Activated B cell treated with CpG ODN at 0.5 μM for 24 hours (primary cell): ENCODE data around the gene LRBA. TPM values are rescaled to one million over a fixed set of nuclear protein-coding genes. Genes with fewer than 3 reads are reported as not detected.

ENCODE experiments used
- ATAC-seq: fragments of 200-7000 bp; cut with Tn5 transposase; one replicate; pipeline ENCODE4 v1.10.0; 2021; ENCODE audit warnings: low read depth, mild to moderate bottlenecking, moderate library complexity
- CTCF ChIA-PET: fragments of 350-600 bp; sonication (Branson Sonifier 250); formaldehyde crosslinking; loops from one replicate; lab custom pipeline; 2021; ENCODE audit warnings: antibody characterized with exemption; lab: Charles Lee
- POLR2A ChIA-PET: fragments of 350-600 bp; sonication (Branson Sonifier 250); formaldehyde crosslinking; loops from one replicate; lab custom pipeline; 2021; ENCODE audit warnings: antibody characterized with exemption; lab: Charles Lee
- DNase-seq: peaks from one replicate; pipeline ENCODE4 v3.0.0; 2022
- H3K27ac Mint-ChIP-seq: one replicate; pipeline ENCODE4 v1.8.0; 2020; ENCODE audit warnings: mixed read lengths
- H3K27me3 Mint-ChIP-seq: one replicate; pipeline ENCODE4 v1.8.0; 2021; ENCODE audit warnings: mixed read lengths
- H3K36me3 Mint-ChIP-seq: one replicate; pipeline ENCODE4 v1.8.0; 2021; ENCODE audit warnings: low read depth, mixed read lengths
- H3K4me1 Mint-ChIP-seq: one replicate; pipeline ENCODE4 v1.8.0; 2021; ENCODE audit warnings: mixed read lengths
- H3K4me3 Mint-ChIP-seq: one replicate; pipeline ENCODE4 v1.8.0; 2020; ENCODE audit warnings: mild to moderate bottlenecking, mixed read lengths
- H3K9me3 Mint-ChIP-seq: one replicate; pipeline ENCODE4 v1.8.0; 2020; ENCODE audit warnings: mixed read lengths
- CTCF ChIP-seq: fragments of 200-600 bp; IDR thresholded peaks from one replicate; pipeline ENCODE4 v1.8.0; 2022; ENCODE audit warnings: antibody characterized with exemption, mild to moderate bottlenecking
- intact Hi-C: fragments of 100-400 bp; cut with micrococcal nuclease; formaldehyde crosslinking; loops from one replicate; pipeline ENCODE4 v1.15.1; 2024
- total RNA-seq: library from RNA; stranded (reverse); gene quantifications from 2 replicates; pipeline ENCODE4 v1.2.3, GENCODE V29; 2022

The LRBA gene
- total RNA-seq, 1 donor from 2014 or later = 66.5 TPM

- CTCF ChIA-PET = no interaction called here
- POLR2A ChIA-PET = no interaction called here
- intact Hi-C loops = no loop called here
- DNase-seq (no peak), ATAC-seq (no peak)
- no peak for TF ChIP-seq CTCF
- no peaks in the 10 kb centered on the region for H3K4me1 Mint-ChIP-seq
- H3K36me3 Mint-ChIP-seq = peaks cover 70% of the 10 kb centered on the region
- H3K27ac Mint-ChIP-seq = no peak overlapping the region
- no peaks in the 10 kb centered on the region for H3K9me3 Mint-ChIP-seq
- no peaks in the 10 kb centered on the region for H3K27me3 Mint-ChIP-seq
- H3K4me3 Mint-ChIP-seq = no peak overlapping the region
Measured at GRCh38 chr4:150264595-150265161, 750.4 kb downstream of the LRBA start.

- DNase-seq (no peak), ATAC-seq (no peak)
- no peak overlapping the region for H3K4me3 Mint-ChIP-seq
- ChIA-PET CTCF (no interaction called here), POLR2A (no interaction called here)
- H3K9me3 Mint-ChIP-seq = no peaks in the 10 kb centered on the region
- H3K27me3 Mint-ChIP-seq = no peaks in the 10 kb centered on the region
- no peak for TF ChIP-seq CTCF
- no peaks in the 10 kb centered on the region for H3K4me1 Mint-ChIP-seq
- intact Hi-C loops = no loop called here
- peaks cover 59% of the 10 kb centered on the region for H3K36me3 Mint-ChIP-seq
- H3K27ac Mint-ChIP-seq = no peak overlapping the region
Measured at GRCh38 chr4:150262611-150263010, 752.5 kb downstream of the LRBA start.

GRCh38 chr4:150261571-150261970 is 753.5 kb downstream of the LRBA start:
- CTCF ChIA-PET = no interaction called here
- intact Hi-C loops = no loop called here
- Mint-ChIP-seq H3K4me3 (no peak overlapping the region), H3K27ac (no peak overlapping the region), H3K27me3 (no peaks in the 10 kb centered on the region), H3K36me3 (peaks cover 49% of the 10 kb centered on the region), H3K4me1 (no peaks in the 10 kb centered on the region), H3K9me3 (no peaks in the 10 kb centered on the region)
- TF ChIP-seq CTCF = no peak
- POLR2A ChIA-PET = no interaction called here
- ATAC-seq (no peak), DNase-seq (no peak)

- no peak for ATAC-seq
- Mint-ChIP-seq H3K9me3 (no peaks in the 10 kb centered on the region), H3K36me3 (peaks cover 37% of the 10 kb centered on the region), H3K27ac (no peak overlapping the region), H3K4me1 (no peaks in the 10 kb centered on the region), H3K4me3 (no peak overlapping the region), H3K27me3 (no peaks in the 10 kb centered on the region)
- ChIA-PET CTCF (interaction anchor here (0.6 kb wide), 2 partner anchors 80 to 272 kb away, joined by 3 read pairs; no protein-coding TSS in a partner anchor), POLR2A (no interaction called here)
- no peak for DNase-seq
- intact Hi-C loops = no loop called here
- TF ChIP-seq CTCF = no peak
Measured at GRCh38 chr4:150259861-150260567, 755.1 kb downstream of the LRBA start.

- CTCF ChIA-PET = no interaction called here
- Mint-ChIP-seq H3K9me3 (no peaks in the 10 kb centered on the region), H3K4me3 (no peak overlapping the region), H3K27ac (no peak overlapping the region), H3K27me3 (no peaks in the 10 kb centered on the region), H3K4me1 (no peaks in the 10 kb centered on the region), H3K36me3 (peaks cover 24% of the 10 kb centered on the region)
- TF ChIP-seq CTCF = no peak
- intact Hi-C loops = no loop called here
- DNase-seq (no peak), ATAC-seq (no peak)
- POLR2A ChIA-PET = no interaction called here
Measured at GRCh38 chr4:150258569-150258968, 756.5 kb downstream of the LRBA start.
